Stimulated activated CD8-positive, alpha-beta memory T cell treated with anti-CD3 and anti-CD28 coated beads, Interleukin-7, amount 100 ng/mL, for 4 hours (primary cell): Measurements from ENCODE around the gene SLC10A2.
"Not testable (repeated sequence)": the region's sequence is repeated elsewhere in the genome, so short reads cannot be mapped to it uniquely, and the experiment has no call there.

Source experiments
- DNase-seq, 2 donors: peaks; one replicate each; pipeline ENCODE4 v3.0.0-alpha.2; 2020; ENCODE audit warnings: low read depth in 2 of 2

Gene SLC10A2

GRCh38 chr13:103066079-103066780, at the start of gene SLC10A2:
SLC10A2 (minus strand) TSS chr13:103066417; CDS start chr13:103066249, 168 bp downstream.
- DNase-seq = no peak

DNA sequence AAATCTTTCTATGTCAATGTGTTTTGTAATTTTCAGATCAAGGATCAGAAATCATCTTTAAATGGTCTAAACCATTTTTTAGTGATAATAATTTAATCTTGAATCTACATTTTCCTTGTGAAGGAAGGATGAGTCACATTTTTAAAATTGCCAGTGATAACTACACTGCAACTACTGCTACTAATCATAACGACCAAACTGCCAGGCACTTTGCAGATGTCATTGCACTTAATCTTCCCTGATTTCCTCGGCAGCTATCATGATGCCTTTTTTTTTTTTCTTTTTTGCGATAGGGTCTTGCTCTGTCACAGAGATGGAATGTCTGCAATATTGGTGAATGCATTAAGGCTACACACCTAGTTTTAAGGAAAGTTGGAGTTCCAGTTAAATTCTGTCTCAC, 41.4 kb upstream of the SLC10A2 start:
- no peak for DNase-seq

DNA sequence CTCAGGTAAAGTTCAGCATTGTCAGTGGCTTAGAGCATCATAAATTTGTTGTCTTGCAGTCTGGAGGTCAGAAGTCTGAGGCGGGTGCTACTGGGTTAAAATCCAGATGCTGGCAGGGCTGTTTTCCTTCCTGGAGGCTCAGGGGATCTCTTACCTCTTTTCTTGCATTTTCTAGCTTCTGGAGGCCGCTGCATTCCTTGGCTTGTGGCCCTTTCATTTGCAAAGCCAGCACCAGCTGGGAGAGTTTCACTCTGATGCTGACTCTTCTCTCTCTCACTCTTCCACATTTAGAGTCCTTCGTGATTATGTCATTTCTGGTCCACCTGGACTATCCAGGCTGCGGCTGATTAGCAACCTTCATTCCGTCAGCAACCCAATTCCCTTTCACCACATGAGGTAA, 38.1 kb upstream of the SLC10A2 start:
- DNase-seq = no peak

- not testable (repeated sequence) for DNase-seq
These were observed 37.2 kb upstream of the SLC10A2 start for GRCh38 chr13:103103456-103103855.

GRCh38 chr13:103102482-103102881, 36.3 kb upstream of the SLC10A2 start:
- no peak for DNase-seq

DNA sequence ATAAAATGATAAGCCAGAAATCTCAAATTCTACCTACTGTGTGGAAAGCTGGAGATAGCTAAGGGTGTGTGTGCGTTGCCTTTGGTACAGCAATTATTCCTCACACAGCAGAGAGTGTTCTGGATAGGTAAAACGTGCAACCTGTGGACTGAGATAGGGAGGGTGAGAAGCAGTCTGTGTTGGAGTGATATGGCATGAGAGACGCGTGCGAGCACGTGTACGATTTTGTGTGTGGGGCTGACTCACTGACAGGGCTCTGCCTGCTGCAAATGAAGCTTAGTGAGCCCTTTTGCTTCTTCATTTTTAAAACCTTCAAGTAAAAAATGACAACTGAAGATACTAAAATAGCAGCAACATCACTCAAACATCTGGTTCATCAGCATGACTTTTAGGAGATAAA, 35.7 kb upstream of the SLC10A2 start:
- no peak for DNase-seq

DNA sequence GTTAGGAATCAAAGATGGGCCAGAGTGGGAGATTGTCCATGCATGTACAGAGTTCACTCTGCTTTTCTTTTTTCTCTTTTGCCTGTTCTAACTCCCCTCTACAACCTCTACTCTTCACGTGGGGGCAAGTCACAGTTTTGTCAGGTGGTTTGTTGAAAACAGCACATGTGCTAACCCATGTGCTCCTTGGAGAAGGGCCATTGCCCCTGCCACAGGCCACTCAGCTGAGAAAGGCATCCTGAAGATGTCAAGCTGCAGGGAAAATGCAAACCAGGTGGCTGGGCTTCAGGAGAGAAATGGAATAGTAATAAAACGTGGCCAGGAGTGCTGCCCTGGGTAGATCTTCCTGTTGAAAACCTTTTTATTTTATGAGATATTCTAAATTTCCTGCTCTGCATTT, 35.3 kb upstream of the SLC10A2 start:
- DNase-seq = no peak

GRCh38 chr13:103100830-103101229, 34.6 kb upstream of the SLC10A2 start:
- DNase-seq = no peak

GRCh38 chr13:103099722-103100293, 33.6 kb upstream of the SLC10A2 start:
- no peak for DNase-seq

GRCh38 chr13:103098535-103098934, 32.3 kb upstream of the SLC10A2 start:
- DNase-seq = no peak

- no peak for DNase-seq
These were observed 31.2 kb upstream of the SLC10A2 start for GRCh38 chr13:103097366-103097928.

DNA sequence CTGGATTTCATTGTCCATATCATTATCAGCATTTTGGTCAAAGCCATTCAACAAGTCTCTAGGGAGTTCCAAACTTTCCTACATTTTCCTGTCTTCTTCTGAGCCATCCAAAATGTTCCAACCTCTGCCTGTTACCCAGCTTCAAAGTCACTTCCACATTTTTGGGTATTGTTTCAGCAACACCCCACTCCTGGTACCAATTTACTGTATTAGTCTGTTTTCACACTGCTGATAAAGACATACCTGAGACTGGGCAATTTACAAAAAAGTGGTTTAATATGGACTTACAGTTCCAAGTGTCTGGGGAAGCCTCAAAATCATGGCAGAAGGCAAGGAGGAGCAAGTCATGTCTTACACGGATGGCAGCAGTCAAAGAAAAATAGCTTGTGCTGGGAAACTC, 27.4 kb upstream of the SLC10A2 start:
- DNase-seq = not testable (repeated sequence)

DNA sequence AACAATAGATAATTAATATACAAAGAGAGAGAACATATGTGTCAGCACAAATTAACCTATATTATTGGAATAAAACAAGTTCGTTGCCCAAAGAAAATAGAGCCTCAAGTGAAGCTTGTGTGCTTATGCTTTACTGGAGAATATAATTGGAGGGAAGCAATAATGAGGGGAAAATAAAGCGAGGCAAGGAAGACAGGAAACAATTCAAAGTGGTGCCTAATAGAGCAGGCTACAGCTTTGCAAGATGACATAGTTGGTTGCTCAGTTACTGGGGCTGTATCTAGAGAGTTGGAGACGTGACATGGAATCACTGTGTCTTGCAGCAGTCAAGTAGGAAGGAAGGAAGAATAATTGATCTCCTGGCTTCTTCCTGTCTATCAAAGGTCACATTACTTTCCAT, 21.1 kb upstream of the SLC10A2 start:
- no peak for DNase-seq

DNA sequence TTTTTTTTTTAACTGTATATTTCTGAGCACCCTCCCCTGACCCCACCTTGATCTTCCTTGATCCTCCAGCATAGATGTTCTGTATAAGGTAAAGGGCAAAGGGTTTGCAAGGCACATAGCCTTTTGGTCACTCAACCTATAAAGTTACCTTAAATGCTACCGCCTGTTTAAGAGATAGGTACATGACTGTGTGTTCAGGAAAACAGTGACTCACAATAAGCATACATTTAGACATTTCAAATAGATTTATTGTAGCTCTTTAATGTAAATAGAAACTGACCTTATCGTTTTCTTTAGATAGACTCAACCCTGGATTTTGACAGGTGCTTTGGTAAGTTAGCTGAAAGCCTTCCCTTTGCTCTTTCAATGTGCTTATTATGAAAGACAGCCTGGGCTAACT, 15.2 kb upstream of the SLC10A2 start:
- no peak for DNase-seq

DNA sequence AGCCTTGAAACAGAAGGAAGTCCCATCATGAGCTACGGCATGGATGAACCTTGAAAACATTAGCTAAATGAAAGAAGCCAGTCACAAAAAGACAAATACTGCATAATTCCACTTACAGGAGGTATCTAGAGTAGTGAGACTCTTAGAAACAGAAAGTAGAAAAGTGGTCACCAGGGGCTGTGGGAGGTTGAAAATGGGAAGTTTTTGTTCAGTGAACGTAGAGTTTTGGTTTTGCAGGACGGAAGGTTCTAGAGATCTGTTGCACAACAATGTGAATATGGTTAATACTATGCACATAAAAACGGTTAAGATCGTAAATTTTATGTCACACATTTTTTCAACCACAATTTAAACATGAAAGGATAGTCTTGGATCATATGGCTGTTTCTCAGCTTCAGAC, 11.9 kb upstream of the SLC10A2 start:
- DNase-seq = no peak

- DNase-seq = no peak
These were observed 2.6 kb upstream of the SLC10A2 start for GRCh38 chr13:103068836-103069235.

- DNase-seq = no peak
These were observed 1.7 kb upstream of the SLC10A2 start for GRCh38 chr13:103067751-103068555.

- DNase-seq = no peak
These were observed 646 bp upstream of the SLC10A2 start for GRCh38 chr13:103066781-103067345.

- DNase-seq = no peak
These were observed 2.8 kb downstream of the SLC10A2 start for GRCh38 chr13:103063376-103063775.

- DNase-seq = no peak
These were observed 4.1 kb downstream of the SLC10A2 start for GRCh38 chr13:103062079-103062478.

DNA sequence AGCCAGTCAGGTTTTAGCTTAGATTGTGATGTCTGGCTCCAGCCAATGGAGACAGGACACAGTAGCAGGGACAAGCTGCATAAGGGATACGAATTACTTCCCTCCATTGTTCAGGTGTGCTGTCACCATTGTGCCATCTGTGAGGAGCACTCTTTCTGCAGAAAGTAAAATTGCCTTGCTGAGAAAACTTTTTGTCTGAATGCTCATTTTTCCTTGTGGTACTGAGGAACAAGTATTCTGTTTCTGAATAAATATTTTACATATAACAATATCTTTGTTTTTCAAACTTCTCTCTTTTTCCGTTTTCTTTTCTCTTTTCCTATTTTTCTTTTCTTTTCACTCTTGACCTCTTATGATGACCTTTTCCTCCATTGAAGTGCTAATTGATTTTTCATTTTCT, 10.2 kb downstream of the SLC10A2 start:
- no peak for DNase-seq

- no peak for DNase-seq
These were observed 11.1 kb downstream of the SLC10A2 start for GRCh38 chr13:103055166-103055565.
